ENCODE data around the gene SSTR3.
"Not testable (repeated sequence)": the region's sequence is repeated elsewhere in the genome, so short reads cannot be mapped to it uniquely, and the experiment has no call there.

SSTR3 gene

DNA sequence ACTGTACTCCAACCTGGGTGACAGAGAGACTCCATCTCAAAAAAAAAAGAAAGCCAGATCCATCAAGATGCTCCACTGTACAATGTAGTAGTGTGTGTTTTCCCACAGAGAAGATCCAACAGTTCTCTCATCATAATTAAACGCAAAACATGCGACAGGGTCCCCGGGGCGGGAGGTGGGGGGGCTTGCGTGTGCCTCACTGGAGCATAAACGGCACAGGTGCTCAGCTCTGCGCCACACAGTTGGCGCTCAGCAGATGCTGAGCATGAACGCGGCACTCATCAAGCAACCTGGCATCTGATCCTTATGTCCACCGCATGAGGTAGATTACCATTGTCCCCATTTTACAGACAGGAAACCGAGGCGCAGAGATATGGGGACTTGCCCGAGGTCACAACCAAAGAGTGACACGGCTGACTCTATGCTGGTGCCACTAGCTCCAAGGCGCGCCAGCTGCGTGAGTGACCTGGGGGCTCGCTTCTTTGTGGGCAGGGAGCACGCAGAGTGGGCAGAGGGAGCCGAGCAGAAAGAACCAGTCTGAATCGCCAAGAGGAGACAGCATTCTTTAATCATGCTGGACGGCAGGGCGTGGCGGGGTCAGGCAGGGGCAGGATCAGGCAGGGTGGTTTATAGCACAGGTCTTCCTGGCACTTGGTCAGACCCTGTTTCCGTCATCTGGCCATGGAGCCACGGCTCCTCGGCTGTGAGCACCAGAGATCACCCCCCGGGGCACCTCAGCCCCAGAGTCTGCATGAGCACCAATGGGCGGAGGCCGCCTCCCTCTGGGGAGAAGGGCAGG lies 32.5 kb downstream of the SSTR3 start:
- DNase-seq, result no peak

- DNase-seq, result no peak
These were observed 33.2 kb downstream of the SSTR3 start for GRCh38 chr22:37179126-37179470.

- DNase-seq, result no peak
These were observed 33.7 kb downstream of the SSTR3 start for GRCh38 chr22:37178350-37179125.

DNA sequence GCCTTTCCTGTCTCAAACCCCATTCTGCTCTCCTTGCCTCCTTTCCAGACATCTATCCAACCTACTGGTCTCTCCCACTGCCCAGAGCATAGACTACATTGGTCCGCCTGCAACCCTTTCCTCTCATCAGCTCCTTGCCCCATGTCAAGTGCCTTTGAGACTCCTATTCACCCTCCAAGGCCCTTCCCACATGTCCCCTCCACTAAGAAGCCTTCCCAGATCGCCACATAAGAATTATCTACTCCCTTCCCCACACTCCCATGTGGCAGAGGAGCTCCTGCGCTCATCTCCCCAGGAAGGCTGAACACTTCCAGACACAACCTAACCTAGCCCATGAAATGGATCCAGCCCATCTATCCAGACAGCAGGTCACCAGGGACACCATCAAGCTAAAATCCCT lies 34.5 kb downstream of the SSTR3 start:
- no peak for DNase-seq

- DNase-seq, result no peak
These were observed 35.1 kb downstream of the SSTR3 start for GRCh38 chr22:37177221-37177620.

- peak; percentile 90 for DNase-seq
These were observed 35.7 kb downstream of the SSTR3 start for GRCh38 chr22:37176464-37177061.

GRCh38 chr22:37175414-37176281 lies 36.6 kb downstream of the SSTR3 start:
- no peak for DNase-seq

- no peak for DNase-seq
These were observed 37.3 kb downstream of the SSTR3 start for GRCh38 chr22:37174964-37175363.

DNA sequence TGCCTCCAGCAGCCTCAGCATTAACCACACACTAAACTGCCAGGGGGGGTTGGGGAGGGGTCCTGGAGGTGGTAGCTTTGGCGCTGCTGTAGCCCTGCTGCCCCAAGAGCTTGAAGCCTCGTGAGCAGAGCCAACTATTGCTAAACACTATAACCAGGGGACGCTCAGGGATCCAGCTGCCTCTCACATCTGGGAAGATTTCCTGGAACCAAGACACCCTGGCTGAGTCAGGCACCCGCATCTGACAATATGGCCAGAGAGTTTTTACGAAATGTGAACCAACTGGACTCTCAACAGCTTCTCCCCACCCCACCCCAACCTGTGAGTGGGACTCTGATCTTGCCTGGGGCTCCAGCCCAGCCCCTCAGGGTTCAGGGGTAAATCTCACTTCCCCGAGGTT lies 38.6 kb downstream of the SSTR3 start:
- no peak for DNase-seq

- DNase-seq, result no peak
These were observed 39.7 kb downstream of the SSTR3 start for GRCh38 chr22:37172266-37173245.

DNA sequence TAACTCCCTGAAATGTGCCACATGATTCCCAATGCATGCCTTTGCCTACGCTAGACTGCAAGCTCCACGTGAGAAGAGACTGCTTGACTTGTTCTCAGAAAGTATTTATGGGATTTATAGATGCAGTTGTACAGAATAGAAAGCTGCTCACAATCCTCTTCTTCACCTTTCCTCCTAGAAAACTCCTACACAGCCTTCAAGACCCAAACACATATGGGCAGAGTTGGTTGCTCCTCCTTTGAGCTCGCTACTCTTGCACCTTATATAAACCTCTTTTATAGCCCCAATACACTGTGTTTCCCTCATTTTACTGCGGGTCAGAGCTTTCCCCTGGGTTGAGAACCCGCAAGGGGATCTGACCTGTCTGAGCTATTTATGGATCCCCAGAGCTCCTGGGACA lies 40.6 kb downstream of the SSTR3 start:
- no peak for DNase-seq

DNA sequence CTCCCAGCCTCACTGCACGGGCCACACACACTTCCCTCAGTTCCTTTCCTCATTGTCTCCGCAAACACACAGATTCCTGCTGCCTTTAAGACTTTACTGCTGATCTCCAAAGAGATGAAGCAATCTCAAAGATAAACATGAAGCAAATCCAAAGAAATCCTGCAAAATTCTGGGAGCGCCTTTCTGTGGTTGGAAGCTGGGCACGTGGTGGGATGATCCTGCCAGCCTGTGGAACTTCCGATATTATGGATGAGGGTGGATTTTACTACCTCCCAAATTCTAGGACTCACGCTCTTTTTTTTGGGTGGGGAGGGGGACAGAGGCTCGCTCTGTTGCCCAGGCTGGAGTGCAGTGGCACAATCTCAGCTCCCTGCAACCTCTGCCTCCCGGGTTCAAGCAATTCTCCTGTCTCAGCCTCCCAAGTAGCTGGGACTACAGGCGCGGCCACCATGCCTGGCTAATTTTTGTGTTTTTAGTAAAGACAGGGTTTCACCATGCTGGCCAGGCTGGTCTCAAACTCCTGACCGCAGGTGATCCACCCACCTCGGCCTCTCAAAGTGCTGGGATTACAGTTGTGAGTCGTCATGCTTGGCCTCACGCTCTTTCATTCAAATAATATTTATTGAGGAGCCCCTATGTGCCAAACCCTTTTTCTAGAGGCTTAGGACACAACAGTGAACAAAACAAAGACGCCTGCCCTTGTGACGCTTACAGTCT lies 41.4 kb downstream of the SSTR3 start:
- not testable (repeated sequence) for DNase-seq

- DNase-seq, result no peak
These were observed 42.2 kb downstream of the SSTR3 start for GRCh38 chr22:37169947-37170688.

DNA sequence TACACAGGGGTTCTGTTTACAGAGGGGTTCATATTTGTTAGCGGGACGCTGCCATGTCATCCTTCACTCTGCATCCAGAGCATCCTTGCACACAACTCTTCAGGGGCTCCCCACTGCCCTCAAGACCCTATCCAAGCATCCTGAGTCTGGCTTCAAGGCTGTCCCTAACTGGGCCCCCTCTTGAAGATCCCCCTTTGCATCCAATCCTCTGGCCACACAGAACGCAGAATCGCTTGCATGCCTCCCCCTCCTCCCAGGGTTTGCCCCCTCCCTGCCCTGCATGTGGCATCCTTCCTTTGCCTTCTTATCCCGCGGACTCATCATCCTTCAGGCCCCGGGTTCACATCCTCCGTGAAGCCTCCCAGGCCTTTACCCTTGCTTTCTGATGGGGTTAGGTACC lies 42.9 kb downstream of the SSTR3 start:
- DNase-seq, result no peak

- no peak for DNase-seq
These were observed 44.2 kb downstream of the SSTR3 start for GRCh38 chr22:37167981-37168647.

DNA sequence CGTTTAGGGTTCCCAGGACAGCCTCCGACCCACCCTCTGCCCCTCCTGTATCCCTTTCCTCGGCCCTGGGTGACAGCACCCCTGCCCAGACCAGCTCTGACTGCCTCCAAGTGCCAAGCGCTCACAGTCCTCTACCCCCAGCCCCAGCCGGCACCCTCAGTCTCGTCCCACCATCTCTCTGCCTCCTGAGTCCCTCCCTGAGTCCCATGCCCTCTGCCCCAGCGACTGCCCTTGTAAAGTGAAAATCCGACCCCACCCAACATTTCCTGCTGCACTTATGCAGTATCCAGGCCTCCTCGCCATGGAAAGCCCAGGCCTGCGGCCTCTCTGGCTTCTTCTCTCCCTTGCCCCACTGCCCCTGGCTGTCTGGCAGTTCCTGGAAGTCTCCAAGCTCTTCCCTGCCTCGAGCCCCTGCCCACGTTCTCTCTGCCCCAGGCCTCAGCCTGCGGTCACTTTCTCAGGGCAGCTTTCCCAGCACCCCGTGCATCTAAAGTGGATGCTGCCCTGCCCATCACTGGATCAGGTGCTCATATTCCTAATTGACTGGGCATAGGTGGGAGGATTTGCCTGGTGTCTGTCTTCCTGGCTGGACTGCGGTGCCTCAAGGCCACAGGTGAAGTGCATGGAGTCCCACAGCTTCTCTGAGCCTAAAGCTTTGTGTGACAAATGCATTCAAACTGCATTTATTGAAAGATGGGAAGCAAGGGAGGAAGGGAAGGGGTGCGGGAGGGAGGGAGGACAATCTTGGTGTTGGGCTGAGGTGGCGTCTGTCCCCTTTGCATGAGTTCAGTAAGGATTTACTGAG lies 44.9 kb downstream of the SSTR3 start:
- no peak for DNase-seq

DNA sequence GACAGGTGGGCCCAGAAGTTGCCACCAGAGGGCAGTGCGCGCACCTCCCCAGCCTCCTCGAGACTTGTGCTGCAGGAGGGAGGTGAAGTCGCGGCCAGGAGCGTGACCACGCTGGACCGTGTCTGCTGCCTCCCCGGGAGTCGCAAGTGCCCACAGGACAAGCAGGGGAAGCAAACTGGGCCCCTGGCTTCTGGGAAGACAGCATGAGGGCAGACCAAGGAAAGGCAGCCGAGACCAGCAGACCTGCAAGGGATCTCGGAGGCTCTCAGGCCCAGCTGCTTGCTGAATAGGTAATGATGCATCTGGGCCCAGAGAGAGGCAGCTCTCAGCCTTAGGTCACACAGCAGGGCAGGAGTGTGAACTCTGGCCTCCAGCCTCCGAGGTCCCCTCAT lies 45.6 kb downstream of the SSTR3 start:
- peak; percentile 73 for DNase-seq

- DNase-seq, result no peak
These were observed 46.2 kb downstream of the SSTR3 start for GRCh38 chr22:37165940-37166674.
